ENCODE measurements around the gene ANKRD34A. TPM values are rescaled to one million over a fixed set of nuclear protein-coding genes. Genes with fewer than 3 reads are reported as not detected.
A peak's percentile ranks its signal among the peaks of the same experiment; 100 is the strongest.

The ANKRD34A gene
- total and polyA plus RNA-seq, 3 donors from 2014 or later = 0.31 to 0.51 (median 0.43) TPM

DNA sequence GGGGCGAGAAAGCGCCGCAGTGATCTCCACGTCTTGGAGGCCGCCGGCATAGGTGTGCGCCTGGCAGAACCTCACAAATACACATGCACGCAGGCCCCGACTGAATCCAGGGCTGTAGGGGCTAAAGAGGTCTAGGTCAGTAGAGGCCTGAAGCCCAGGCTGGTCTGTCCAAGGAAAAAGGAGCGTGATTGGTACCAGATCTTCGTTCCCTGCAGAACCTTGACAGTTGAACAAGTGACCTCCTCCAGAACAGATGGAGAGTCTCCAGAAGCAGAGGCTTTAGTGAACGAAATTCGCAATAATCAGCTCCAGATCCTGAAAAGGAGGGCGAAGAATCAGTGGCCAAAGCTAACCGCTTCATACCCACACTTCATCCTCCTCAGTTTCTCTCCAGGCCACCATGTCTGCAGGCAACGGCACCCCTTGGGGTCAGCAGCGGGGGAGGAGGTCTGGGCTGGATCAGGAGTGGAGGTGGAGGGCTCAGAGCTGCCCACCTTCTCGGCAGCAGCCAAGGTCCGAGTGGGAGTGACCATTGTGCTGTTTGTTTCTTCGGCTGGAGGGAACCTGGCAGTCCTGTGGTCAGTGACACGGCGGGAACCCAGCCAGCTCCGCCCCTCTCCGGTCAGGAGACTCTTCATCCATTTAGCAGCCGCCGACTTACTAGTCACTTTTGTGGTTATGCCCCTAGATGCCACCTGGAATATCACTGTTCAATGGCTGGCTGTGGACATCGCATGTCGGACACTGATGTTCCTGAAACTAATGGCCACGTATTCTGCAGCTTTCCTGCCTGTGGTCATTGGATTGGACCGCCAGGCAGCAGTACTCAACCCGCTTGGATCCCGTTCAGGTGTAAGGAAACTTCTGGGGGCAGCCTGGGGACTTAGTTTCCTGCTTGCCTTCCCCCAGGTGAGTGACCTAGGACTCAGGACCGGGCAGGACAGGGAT, 45.1 kb downstream of the ANKRD34A start:
- Histone ChIP-seq H3K4me3 (peak overlapping the region; percentile 88 to 92), H3K9me3 (no peaks in the 10 kb centered on the region), H3K27ac (peak overlapping the region; percentile 80 to 88), H3K4me1 (peaks cover 23% of the 10 kb centered on the region), H3K27me3 (no peaks in the 10 kb centered on the region), H3K36me3 (ENCODE audit: low read depth, missing control alignments) (no peaks in the 10 kb centered on the region)
- 1 to 2% methylated on average over 29 to 33 of the region's 33 CpGs for WGBS, 2 donors
- TF ChIP-seq, protein P1, sequence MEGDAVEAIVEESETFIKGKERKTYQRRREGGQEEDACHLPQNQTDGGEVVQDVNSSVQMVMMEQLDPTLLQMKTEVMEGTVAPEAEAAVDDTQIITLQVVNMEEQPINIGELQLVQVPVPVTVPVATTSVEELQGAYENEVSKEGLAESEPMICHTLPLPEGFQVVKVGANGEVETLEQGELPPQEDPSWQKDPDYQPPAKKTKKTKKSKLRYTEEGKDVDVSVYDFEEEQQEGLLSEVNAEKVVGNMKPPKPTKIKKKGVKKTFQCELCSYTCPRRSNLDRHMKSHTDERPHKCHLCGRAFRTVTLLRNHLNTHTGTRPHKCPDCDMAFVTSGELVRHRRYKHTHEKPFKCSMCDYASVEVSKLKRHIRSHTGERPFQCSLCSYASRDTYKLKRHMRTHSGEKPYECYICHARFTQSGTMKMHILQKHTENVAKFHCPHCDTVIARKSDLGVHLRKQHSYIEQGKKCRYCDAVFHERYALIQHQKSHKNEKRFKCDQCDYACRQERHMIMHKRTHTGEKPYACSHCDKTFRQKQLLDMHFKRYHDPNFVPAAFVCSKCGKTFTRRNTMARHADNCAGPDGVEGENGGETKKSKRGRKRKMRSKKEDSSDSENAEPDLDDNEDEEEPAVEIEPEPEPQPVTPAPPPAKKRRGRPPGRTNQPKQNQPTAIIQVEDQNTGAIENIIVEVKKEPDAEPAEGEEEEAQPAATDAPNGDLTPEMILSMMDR (IDR thresholded peaks at IDR 0.05) = no peak
- TF ChIP-seq POLR2A (IDR thresholded peaks at IDR 0.05) = no peak
- DNase-seq = peak; percentile 76
- intact Hi-C loops (cut with DNase I; ENCODE audit: low total_unique reads) = no loop called here

DNA sequence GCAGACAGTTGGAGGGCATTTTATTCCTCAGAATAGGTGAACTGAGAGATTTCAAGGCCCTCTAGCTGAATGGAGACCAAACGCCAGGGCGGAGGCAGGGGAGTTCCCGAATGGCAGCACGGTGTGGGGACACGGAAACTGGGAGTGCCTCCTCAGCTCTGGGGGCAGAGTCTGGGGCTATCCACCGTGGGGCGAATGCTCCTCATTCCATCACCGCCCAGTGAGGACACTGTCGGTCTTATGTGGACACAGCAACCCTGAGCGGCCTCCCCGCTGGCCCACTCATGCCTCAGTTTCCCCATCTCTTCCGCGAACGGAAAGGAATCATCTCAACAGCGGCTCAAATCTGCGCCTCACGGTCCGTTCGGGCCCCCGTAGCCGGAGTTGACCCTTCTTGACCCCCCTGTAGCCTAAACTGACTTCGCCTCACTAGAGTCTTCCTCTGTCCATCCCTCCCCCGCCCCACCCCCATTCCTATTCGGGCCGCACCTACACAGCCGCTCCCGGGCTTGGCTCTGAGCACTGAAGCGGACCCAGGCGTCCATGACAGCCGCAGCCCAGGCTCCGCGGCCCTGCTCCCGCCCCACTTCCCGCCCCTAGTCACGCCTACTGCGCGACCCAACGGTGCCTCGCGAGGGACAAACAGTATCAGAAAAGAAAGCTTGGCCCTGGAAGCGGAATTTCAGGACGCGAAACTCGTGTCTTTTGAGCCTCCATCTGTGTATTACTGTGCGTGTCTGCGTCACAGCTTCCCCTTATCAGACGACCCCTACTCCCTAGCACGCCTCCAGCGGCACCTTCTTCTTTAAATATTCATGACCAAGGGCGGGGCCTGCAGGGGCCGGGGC, 46.0 kb downstream of the ANKRD34A start, which contains the start of gene PEX11B:
Gene PEX11B (minus strand): TSS at position 574 of the 848 bp plus-strand sequence. CDS start 29 bp downstream, at position 545.
- H3K9me3 ChIP-seq = no peaks in the 10 kb centered on the region
- H3K27me3 ChIP-seq = no peaks in the 10 kb centered on the region
- TF ChIP-seq POLR2A (IDR thresholded peaks at IDR 0.05) = no peak
- TF ChIP-seq, protein P1 (IDR thresholded peaks at IDR 0.05) = peak in 1 of 3 experiments; percentile 7
- H3K4me1 ChIP-seq = peaks cover 23% of the 10 kb centered on the region
- H3K36me3 ChIP-seq (ENCODE audit: low read depth, missing control alignments) = no peaks in the 10 kb centered on the region
- H3K4me3 ChIP-seq = peak within 1 kb of the TSS; percentile 88 to 92
- WGBS, 2 donors = 0 to 1% methylated on average over 35 to 51 of the region's 51 CpGs
- intact Hi-C loops (cut with DNase I; ENCODE audit: low total_unique reads) = no loop called here
- peak within 1 kb of the TSS; percentile 80 to 88 for H3K27ac ChIP-seq
- DNase-seq = peak; percentile 94

DNA sequence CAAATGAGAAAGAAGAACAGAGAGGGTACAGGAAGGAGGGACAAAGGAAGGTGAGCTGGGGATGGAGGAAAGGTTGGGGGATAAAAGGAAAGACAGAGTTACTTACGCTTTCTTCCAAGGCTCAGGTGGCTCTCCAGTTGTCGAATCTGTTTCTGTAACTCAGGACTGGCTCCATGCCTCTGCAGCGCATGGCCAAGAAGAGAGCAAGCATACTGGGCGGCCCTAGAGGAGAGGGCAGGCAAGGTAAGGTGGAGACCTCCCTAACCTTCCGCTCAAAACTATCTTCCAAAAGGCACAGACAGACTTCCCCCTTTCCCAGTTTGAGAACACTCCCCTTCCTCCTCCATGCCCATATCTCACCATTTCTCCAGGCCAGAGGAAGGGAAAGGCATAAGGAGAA, 46.8 kb downstream of the ANKRD34A start:
- no peak for DNase-seq
- peak overlapping the region; percentile 88 to 92 for H3K4me3 ChIP-seq
- TF ChIP-seq, protein P1 (IDR thresholded peaks at IDR 0.05) = no peak
- TF ChIP-seq POLR2A (IDR thresholded peaks at IDR 0.05) = no peak
- H3K27me3 ChIP-seq = no peaks in the 10 kb centered on the region
- H3K9me3 ChIP-seq = no peaks in the 10 kb centered on the region
- intact Hi-C loops (cut with DNase I; ENCODE audit: low total_unique reads) = no loop called here
- H3K27ac ChIP-seq = peak overlapping the region; percentile 80 to 88
- H3K36me3 ChIP-seq (ENCODE audit: low read depth, missing control alignments) = no peaks in the 10 kb centered on the region
- H3K4me1 ChIP-seq = peaks cover 23% of the 10 kb centered on the region
- 42 to 61% methylated on average over 5 of the region's 5 CpGs for WGBS, 2 donors

DNA sequence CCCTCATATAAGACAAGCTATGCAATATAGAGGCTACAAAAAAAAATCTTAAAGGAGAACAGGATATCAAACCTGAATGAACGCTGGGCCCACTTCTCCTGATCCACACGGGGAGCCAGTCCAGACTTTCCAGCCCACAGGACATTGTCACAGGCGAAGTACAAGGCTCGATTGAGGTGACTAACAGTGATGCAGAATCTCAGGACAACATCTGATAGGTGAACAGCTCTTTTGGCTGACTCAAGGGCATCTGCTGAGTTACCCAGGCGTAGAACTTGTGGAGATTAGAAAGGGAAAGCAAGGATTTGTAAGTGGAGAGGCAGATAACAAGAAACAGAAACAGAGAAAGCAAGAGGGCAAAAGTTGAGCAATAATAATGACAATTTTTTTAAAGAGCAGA, 47.6 kb downstream of the ANKRD34A start:
- Histone ChIP-seq H3K27ac (no peak overlapping the region), H3K27me3 (no peaks in the 10 kb centered on the region), H3K9me3 (no peaks in the 10 kb centered on the region), H3K4me1 (peaks cover 23% of the 10 kb centered on the region), H3K36me3 (ENCODE audit: low read depth, missing control alignments) (no peaks in the 10 kb centered on the region), H3K4me3 (no peak overlapping the region)
- DNase-seq = no peak
- intact Hi-C loops (cut with DNase I; ENCODE audit: low total_unique reads) = no loop called here
- WGBS, 2 donors = 75 to 80% methylated on average over 5 of the region's 5 CpGs
- no peak for TF ChIP-seq POLR2A (IDR thresholded peaks at IDR 0.05)
- TF ChIP-seq, protein P1 (IDR thresholded peaks at IDR 0.05) = no peak
